HK-2 (cell line): ENCODE measurements around the gene ARCN1.

Experiments used
- DNase-seq: peaks from one replicate; pipeline ENCODE4 v3.0.0-alpha.2; 2018; ENCODE audit not compliant: unreplicated experiment

ARCN1 gene

GRCh38 chr11:118572061-118572980, at the start of gene ARCN1:
ARCN1 (plus strand) TSS chr11:118572409; CDS start chr11:118572548, 139 bp downstream.
- peak; percentile 71 for DNase-seq

- DNase-seq = no peak
Observed at GRCh38 chr11:118522571-118523072, 49.6 kb upstream of the ARCN1 start.

GRCh38 chr11:118524356-118524755, 47.9 kb upstream of the ARCN1 start:
- DNase-seq = no peak

GRCh38 chr11:118524757-118525470, 47.3 kb upstream of the ARCN1 start:
- DNase-seq = no peak

GRCh38 chr11:118526688-118527087, 45.5 kb upstream of the ARCN1 start:
- DNase-seq = no peak

GRCh38 chr11:118527109-118527508, 45.1 kb upstream of the ARCN1 start, which contains the start of gene TTC36:
TTC36 (plus strand) TSS chr11:118527474; CDS start chr11:118527495, 21 bp downstream.
- no peak for DNase-seq

GRCh38 chr11:118528511-118528910, 43.7 kb upstream of the ARCN1 start:
- DNase-seq = no peak

GRCh38 chr11:118529584-118530175, 42.5 kb upstream of the ARCN1 start:
- DNase-seq = no peak

- DNase-seq = no peak
Observed at GRCh38 chr11:118530180-118530682, 42.0 kb upstream of the ARCN1 start.

GRCh38 chr11:118530683-118531596, 41.3 kb upstream of the ARCN1 start, which contains the start of gene TMEM25:
TMEM25 (plus strand) TSS chr11:118531192; CDS start chr11:118531802, 610 bp downstream.
- peak; percentile 53 for DNase-seq

- DNase-seq = no peak
Observed at GRCh38 chr11:118531597-118532084, 40.6 kb upstream of the ARCN1 start.

GRCh38 chr11:118532091-118532490, 40.1 kb upstream of the ARCN1 start:
- no peak for DNase-seq

- no peak for DNase-seq
Observed at GRCh38 chr11:118532852-118533768, 39.1 kb upstream of the ARCN1 start.

- DNase-seq = no peak
Observed at GRCh38 chr11:118533769-118534729, 38.2 kb upstream of the ARCN1 start.

GRCh38 chr11:118535261-118535660, 36.9 kb upstream of the ARCN1 start:
- DNase-seq = no peak

GRCh38 chr11:118536726-118537125, 35.5 kb upstream of the ARCN1 start:
- DNase-seq = no peak

GRCh38 chr11:118537409-118537980, 34.7 kb upstream of the ARCN1 start:
- no peak for DNase-seq
